Measurements from ENCODE around the gene ZNF668.
"Not testable (repeated sequence)": the region's sequence is repeated elsewhere in the genome, so short reads cannot be mapped to it uniquely, and the experiment has no call there.

The ZNF668 gene

DNA sequence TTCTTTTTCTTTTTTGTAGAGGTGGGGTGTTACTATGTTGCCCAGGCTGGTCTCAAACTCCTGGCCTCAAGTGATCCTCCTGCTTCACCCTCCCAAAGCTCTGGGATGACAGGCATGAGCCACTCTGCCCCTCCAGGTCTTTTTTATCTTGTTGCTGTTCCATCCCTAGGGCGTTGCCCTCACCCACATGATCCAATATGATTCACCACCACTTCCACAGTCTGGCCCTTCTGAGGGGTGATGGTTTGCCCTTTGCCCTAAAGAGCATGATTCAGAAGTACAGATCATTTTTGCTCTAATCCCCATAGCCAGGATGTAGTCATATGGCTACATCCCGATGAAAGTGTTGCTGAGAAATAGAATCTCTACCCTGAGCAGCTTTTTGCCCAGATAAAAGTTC lies 21.9 kb downstream of the ZNF668 start:
- DNase-seq, result peak; percentile 7 to 23

DNA sequence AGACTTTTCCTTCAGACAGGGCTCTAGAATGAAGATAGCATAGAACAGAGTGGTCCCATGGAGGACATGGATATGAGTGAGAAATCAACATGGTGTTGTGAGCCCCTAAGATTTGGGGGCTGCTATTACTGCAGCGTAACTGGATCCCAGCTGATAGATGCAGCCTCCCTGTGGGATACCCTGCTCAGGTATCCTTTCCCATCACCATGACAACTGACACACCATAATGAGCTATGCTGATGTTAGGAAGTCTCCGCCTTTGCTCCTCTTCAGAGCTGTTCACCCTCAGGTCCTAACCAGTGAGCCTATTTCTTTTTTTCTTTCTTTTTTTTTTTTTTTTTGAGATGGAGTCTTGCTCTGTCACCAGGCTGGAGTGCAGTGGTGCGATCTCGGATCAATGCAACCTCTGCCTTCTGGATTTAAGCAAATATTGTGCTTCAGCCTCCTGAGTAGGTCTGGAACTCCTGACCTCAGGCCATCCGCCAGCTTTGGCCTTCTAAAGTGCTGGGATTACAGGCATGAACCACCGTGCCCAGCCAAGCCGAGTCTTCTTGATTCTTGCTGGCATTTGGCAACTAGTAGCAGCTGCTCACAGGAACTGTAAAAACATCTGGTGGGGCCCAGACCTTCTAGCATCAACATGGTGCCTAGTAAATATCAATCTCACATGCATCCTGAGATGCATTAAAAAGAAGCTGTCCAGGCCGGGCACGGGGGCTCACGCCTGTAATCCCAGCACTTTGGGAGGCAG lies 23.6 kb downstream of the ZNF668 start:
- DNase-seq, result no peak

DNA sequence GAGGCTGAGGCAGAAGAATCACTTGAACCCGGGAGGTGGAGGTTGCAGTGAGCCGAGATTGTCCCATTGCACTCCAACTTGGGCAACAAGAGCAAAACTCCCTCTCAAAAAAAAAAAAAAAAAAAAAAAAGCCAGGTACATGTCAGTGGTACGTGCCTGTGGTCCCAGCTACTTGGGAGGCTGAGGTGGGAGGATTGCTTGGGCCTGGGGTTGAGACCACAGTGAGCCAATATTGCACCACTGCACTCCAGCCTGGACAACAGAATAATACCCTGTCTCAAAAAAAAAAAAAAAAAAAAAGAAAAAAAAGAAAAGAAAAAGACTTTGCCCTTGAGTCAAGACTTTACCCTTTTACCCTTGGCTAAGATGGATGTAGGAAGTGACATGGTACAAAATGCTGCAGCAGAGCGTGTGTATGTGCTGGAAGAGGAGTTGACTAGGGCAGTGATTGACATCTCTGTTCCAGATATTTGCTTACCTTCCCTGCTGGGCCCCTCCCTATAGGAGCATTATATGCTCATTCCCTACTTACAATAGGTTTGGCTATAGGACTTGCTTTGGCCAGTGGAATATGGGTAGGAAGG lies 30.1 kb downstream of the ZNF668 start:
- no peak for DNase-seq

GRCh38 chr16:31043352-31043751 lies 30.7 kb downstream of the ZNF668 start:
- DNase-seq, result no peak

DNA sequence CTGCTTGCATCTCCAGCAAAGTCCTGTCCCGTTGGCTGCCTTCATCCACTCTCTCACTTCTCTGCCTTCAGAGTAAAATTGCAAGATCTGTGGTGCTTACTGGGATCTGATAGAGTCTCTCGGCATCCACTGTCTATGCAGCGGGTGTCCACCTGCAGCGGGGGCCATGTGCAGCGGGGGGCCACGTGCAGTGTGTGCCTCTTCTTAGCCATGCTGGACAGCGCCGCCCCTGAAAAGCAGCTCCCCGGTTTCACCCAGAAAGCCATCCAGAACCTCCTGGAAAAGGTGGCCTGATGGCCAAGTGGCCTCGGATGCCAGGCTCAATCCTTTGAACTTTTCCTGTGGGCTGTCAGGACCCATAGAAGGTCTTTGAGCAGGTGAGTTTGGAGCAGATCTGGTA lies 31.2 kb downstream of the ZNF668 start:
- no peak for DNase-seq

GRCh38 chr16:31038993-31039392 lies 35.0 kb downstream of the ZNF668 start:
- DNase-seq, result no peak

DNA sequence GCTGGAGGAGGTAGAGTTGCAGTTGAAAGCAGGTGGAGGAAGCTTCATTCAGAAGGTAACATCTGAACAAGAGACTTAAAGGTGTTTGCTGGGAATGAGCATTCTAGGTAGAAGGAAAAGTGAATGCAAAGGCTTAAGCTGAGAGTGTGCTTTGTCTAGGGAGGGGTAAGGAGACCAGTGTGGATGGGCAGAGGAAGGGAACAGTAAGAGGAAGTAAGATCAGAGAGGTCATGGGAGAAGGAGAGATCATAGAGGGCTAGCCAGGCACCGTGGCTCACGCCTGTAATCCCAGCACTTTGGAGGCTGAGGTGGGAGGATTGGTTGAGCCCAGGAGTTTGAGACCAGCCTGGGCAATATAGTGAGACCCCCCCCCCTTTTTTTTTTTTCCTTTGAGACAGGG lies 37.3 kb downstream of the ZNF668 start:
- no peak for DNase-seq

DNA sequence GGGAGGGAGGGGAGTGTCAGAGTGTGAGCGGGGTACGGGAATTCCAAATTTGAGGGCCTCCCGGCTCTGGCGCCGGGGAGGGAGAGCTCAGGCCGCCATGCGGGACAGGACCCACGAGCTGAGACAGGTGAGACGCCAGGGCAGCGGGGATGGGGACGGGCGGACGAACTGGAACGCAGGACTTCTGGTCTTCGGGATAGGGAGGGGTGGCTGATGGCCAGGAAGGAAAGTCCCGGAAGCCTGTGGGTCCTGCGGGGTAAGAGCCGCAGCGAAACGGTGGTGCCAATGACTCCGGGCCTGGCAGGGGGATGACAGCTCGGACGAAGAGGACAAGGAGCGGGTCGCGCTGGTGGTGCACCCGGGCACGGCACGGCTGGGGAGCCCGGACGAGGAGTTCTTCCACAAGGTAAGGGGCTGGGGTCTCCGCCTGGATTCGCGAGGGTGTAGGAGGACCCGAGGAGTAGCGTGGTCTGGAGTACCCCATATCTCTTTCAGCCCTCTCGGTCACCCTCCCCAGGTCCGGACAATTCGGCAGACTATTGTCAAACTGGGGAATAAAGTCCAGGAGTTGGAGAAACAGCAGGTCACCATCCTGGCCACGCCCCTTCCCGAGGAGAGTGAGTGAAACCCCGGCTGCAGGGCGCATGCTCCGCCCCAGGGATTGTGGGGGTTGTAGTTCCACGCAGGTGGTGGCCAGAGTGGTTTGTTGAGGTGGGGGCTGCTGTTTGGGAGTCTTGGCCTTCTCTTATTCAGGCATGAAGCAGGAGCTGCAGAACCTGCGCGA lies 40.1 kb downstream of the ZNF668 start:
- peak; percentile 67 to 70 for DNase-seq

DNA sequence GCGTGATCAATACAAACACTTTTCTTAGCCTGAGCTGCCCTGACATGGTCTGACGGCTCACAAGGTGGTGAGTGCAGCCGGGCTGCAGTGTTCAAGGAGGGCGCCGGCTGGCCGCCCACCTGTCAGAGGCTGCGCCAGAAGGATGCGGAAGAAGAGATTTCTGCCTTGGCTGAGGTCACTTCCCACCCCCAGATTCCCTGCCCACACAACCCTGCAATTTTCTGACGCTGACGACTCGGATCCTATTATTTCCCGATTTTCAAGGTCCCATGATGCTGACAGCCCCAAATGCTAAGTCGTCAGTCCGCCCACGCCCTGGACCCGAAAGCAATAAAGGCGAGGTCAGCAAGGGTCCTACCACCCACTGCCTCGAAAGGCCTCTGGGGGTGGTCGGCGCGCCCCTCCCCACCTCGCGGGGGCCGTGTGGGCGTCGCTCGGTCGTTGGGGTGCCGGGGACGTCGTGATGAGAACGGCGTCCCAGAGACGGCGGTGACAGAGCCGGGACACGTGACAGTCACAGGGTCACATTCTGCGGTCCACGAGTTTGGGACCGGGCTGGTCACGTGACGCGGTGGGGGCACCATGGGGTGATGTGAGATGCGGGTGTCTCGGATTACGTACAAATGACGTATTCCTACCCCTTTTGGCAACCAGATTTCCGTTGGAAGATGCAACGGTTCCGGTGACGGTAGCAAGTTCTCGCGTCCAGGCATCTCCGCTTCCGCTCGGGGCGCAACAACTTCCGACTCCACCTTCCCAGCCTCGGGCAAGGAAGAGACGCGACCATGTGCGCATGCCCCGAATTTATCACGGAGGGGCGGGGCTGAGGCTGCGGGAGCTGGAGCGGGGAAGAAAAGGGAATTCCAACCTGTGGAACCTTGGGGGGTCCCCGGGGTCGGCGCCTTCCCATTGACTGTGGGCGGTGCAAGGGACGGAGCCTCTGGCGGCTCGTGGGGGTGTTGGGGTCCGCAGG lies 41.0 kb downstream of the ZNF668 start, which contains the start of gene STX4:
Gene STX4, plus strand, starts transcription at position 823 of the 973 bp plus-strand sequence. CDS start 248 bp downstream, outside the sequence.
- peak; percentile 97 to 99 for DNase-seq

DNA sequence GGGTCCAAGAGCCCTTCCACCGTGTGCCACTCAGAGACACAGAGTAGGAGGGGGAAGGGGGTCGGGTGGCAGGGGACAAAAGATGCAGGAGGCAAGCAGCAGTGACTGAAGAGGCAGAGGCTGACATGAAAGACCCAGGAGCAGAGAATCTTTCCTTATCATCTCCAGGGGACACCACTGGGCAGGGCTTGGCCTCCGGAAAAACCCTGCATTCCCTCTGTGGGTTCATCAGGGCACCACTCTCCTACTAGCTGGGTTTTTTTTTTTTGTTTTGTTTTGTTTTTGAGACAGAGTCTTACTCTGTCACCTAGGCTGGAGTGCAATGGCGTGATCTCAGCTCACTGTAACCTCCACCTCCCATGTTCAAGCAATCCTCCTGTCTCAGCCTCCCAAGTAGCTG lies 42.8 kb downstream of the ZNF668 start:
- no peak for DNase-seq

- no peak for DNase-seq
These were observed 44.8 kb downstream of the ZNF668 start for GRCh38 chr16:31029272-31029671.

- DNase-seq, result no peak
These were observed 48.7 kb downstream of the ZNF668 start for GRCh38 chr16:31025339-31025738.

- no peak for DNase-seq
These were observed 50.3 kb downstream of the ZNF668 start for GRCh38 chr16:31023627-31024226.

DNA sequence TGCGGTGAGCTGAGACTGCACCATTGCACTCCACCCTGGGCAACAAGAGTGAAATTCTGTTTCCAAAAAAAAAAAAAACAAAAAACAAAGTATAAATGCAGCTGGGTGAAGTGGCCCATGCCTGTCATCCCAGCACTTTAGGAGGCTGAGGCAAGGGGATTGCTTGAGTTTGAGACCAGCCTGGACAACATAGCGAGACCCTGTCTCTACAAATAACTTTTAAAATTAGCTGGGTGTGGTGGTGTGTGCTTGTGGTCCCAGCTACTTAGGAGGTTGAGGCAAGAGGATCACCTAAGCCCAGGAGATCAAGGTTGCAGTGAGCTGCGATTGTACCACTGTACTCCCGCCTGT lies 50.8 kb downstream of the ZNF668 start:
- no peak for DNase-seq

DNA sequence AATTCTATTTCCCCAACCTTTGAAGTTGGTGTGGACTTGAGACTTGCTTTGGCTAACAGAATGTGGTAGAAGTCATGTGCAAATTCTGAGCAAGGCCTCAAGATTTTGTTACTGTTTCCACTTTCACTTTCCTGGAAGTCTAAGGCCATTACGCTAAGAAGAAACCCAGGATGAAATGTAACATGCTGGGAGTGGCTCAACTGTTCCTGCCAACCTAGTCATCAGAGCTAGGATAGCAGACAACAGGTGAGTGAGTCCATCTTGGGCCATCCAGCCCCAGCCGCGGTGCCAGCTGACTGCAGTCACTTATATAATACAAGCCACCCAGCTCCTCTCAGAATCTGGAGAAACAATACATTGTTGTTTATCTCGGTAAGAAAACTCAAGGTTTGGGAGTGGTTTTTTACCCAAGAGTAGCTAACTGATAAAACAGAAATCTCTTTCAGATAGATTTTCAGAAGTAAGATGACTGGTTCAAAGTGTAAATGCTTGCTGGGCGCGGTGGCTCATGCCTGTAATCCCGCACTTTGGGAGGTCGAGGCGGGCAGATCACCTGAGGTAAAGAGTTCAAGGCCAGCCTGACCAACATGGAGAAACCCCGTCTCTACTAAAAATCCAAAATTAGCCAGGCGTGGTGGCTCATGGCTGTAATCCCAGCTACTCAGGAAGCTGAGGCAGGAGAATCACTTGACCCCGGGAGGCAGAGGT lies 51.3 kb downstream of the ZNF668 start:
- DNase-seq, result no peak

GRCh38 chr16:31020536-31020935 lies 53.5 kb downstream of the ZNF668 start:
- no peak for DNase-seq

DNA sequence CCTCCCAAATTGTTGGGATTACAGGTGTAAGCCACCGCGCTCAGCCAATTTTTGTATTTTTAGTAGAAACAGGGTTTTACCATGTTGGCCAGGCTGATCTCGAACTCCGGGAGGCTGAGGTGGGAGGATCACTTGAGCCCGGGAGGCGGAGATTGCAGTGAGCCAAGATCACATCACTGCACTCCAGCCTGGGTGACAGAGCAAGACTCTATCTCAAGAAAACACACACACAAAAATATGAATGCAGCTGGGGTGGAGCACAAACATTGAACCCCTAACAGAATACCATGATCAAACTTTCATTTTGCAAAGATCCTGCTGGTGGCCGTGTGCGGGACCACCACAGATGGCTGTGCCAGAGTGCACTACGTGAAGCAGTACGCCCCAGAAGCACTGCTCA lies 56.3 kb downstream of the ZNF668 start:
- not testable (repeated sequence) for DNase-seq

GRCh38 chr16:31016018-31016417 lies 58.0 kb downstream of the ZNF668 start:
- no peak for DNase-seq

DNA sequence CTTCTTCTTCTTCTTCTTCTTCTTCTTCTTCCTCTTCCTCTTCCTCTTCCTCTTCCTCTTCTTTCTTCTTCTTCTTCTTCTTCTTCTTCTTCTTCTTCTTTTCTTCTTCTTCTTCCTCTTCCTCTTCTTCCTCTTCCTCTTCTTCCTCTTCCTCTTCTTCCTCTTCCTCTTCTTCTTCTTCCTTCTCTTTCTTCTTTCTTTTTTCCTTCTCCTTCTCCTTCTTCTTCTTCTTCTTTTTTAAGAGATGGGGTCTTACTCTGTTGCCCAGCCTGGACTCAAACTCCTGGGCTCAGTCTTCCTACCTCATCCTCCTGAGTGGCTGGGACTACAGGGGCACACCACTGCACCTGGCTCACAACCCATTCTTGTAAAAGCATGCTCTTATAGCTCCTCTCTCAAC lies 60.7 kb downstream of the ZNF668 start:
- not testable (repeated sequence) for DNase-seq

DNA sequence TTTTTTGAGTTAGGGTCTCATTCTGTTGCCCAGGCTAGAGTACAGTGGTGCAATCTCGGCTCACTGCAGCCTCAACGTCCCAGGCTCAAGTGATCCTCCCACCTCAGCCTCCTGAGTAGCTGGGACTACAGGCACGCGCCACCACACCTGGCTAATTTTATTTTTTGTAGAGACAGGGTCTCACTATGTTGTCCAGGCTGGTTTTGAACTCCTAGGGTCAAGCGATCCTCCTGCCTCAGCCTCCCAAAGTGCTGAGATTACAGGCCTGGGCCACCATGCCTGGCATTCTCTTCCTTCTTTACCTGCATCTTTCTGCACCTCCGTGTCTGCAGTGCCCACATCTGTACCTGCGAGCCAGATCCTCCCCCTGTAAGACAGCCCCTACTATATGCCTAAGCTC lies 62.2 kb downstream of the ZNF668 start:
- not testable (repeated sequence) for DNase-seq
